Measurements from ENCODE around the gene IL5RA.

The IL5RA gene

DNA sequence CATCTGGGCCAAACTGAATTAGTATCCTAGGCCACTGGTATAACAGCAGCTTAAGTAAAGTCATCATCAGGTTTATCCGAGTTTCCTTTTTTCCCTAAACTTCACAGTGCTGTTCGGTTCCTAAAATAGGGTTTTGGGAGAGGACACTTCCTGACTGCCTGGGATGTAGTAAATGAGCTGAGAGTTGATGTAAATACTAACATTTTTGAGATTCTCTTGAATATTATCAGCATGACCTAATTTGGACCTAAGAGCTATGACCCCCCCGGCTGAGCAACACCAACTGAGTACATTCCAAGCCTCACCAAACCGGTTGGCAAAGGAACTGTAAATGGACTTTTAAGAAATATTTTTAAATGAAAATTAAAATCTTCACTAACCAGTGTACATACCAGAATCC, 78.8 kb downstream of the IL5RA start:
- no peaks in the 10 kb centered on the region for H3K27me3 ChIP-seq (ENCODE audit: control insufficient read depth, insufficient read depth, low read length)
- no peaks in the 10 kb centered on the region for H3K4me1 ChIP-seq (ENCODE audit: control insufficient read depth, insufficient read depth, low read length)
- H3K9ac ChIP-seq (ENCODE audit: low read length): no peak overlapping the region
- no peak overlapping the region for H3K27ac ChIP-seq (ENCODE audit: low read depth, low read length)
- H3K4me3 ChIP-seq (ENCODE audit: low read length): no peak overlapping the region
- H3K36me3 ChIP-seq (ENCODE audit: control insufficient read depth, insufficient read depth, low read length): no peaks in the 10 kb centered on the region

DNA sequence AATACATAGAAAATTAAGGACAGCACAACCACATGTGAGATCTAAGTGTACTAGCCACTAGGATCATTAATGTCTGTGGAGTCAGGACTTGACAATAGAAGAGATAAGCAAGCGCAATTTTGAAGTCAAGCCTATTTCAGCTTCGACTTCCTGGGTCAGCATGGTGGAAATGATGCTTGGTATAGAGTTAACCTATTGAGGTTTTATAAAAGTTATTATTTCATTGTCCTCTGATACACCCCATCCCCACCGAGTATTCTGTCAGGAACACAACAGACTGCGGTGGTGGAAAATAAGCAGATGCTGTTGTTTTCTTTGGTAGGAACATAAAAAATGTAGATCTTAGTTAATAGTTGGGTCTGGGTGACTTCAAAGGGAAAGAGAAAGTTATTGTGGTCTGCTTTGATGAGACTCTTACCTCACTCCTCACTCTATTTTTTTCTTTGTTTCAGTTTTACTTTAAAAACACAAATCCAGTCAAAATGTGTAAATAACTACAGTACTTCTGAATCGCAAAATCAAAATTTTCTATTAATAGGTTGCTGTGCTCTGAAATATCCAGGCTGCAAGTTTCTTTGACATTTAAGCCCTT, 82.1 kb downstream of the IL5RA start:
- Histone ChIP-seq H3K4me1 (ENCODE audit: control insufficient read depth, insufficient read depth, low read length) (no peaks in the 10 kb centered on the region), H3K36me3 (ENCODE audit: control insufficient read depth, insufficient read depth, low read length) (no peaks in the 10 kb centered on the region), H3K9ac (ENCODE audit: low read length) (no peak overlapping the region), H3K27ac (ENCODE audit: low read depth, low read length) (no peak overlapping the region), H3K4me3 (ENCODE audit: low read length) (no peak overlapping the region), H3K27me3 (ENCODE audit: control insufficient read depth, insufficient read depth, low read length) (no peaks in the 10 kb centered on the region)

DNA sequence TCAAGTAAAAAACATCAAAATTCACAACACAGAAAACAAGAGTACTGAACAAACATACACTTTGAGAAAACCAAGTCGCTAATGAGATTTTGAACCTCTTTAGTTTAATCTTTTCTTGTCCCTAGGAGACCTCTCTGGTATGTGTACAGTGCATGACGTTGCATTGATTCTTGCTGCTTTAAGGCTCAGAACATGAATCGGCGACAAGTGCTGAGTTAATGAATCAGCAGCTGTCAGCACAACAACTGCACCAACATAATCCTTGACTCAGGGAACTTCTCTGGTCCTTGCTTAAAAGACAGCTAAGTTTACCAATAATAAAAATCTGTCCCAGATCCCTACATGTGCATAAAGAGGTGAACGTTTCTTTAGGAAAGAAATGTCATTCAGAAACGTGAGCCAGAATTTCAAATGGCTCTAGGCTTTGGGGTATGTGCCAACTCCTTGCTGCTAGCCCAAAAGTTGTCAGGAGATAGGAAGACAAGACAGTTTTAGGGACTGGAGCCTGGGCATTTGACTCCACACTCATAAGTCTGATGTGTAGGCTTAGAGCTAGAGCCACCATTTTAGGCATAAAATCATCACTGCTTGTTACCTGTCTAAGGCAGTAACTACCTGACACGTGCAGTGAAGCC, 86.9 kb downstream of the IL5RA start:
- H3K36me3 ChIP-seq (ENCODE audit: control insufficient read depth, insufficient read depth, low read length): no peaks in the 10 kb centered on the region
- no peak overlapping the region for H3K9ac ChIP-seq (ENCODE audit: low read length)
- H3K27ac ChIP-seq (ENCODE audit: low read depth, low read length): no peak overlapping the region
- H3K4me1 ChIP-seq (ENCODE audit: control insufficient read depth, insufficient read depth, low read length): no peaks in the 10 kb centered on the region
- H3K4me3 ChIP-seq (ENCODE audit: low read length): no peak overlapping the region
- no peaks in the 10 kb centered on the region for H3K27me3 ChIP-seq (ENCODE audit: control insufficient read depth, insufficient read depth, low read length)

DNA sequence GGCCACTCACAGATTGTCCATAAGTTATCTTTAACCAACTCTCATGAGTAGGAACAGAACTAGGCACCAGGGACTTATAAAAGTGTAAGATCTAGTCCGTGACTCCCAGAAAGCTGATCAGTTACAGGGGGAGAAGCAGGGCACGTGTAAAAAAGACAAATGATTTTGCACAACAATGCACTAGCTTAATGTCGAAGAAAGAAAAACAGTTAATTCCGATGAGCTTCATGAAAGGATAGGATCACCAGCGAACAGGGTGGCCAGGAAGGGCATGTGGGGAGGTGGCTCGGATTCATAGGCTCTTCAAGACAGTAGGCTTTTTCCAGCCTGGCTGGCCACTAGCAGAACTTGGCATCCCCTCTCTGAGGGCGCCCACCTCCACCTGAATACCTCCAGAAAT, 90.0 kb downstream of the IL5RA start:
- no peaks in the 10 kb centered on the region for H3K4me1 ChIP-seq (ENCODE audit: control insufficient read depth, insufficient read depth, low read length)
- no peak overlapping the region for H3K4me3 ChIP-seq (ENCODE audit: low read length)
- no peaks in the 10 kb centered on the region for H3K27me3 ChIP-seq (ENCODE audit: control insufficient read depth, insufficient read depth, low read length)
- H3K27ac ChIP-seq (ENCODE audit: low read depth, low read length): no peak overlapping the region
- H3K9ac ChIP-seq (ENCODE audit: low read length): no peak overlapping the region
- H3K36me3 ChIP-seq (ENCODE audit: control insufficient read depth, insufficient read depth, low read length): no peaks in the 10 kb centered on the region
